ENCODE results near the gene RNU1-3. TPM values are rescaled to one million over a fixed set of nuclear protein-coding genes. Genes with fewer than 3 reads are reported as not detected.
A peak's percentile ranks its signal among the peaks of the same experiment; 100 is the strongest.
"Not testable (repeated sequence)": the region's sequence is repeated elsewhere in the genome, so short reads cannot be mapped to it uniquely, and the experiment has no call there.

RNU1-3 gene
- total and polyA plus RNA-seq, 2 donors from 2014 or later = 26.8 to 8,605 TPM

DNA sequence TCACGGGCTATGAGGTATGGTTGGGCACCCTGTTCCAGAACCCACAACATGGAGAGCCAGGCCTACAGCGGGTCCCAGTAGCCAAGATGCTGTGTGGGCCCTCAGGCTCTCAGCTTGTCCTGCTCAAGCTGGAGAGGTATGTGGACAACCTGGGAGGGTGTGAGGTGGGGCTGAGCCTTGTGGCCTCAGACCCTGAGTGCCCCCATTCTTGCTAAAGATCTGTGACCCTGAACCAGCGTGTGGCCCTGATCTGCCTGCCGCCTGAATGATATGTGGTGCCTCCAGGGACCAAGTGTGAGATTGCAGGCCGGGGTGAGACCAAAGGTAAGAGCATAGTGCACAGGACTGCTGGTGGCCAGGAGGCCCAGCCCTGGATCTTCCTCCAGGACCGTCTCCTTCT, 17.4 kb downstream of the RNU1-3 start:
- H3K27me3 ChIP-seq (ENCODE audit: control insufficient read depth, insufficient read depth, low read length); H3K9me3 ChIP-seq (ENCODE audit: control insufficient read depth in 2 of 3, insufficient read depth in 1 of 3, low read length in 3 of 3); H3K36me3 ChIP-seq (ENCODE audit: control insufficient read depth in 2 of 3, insufficient read depth in 3 of 3, low read length in 3 of 3); intact Hi-C loops (cut with DNase I); H3K4me1 ChIP-seq (ENCODE audit: control insufficient read depth in 2 of 3, insufficient read depth in 2 of 3, low read depth in 1 of 3, low read length in 3 of 3); H3K9ac ChIP-seq (ENCODE audit: low read length in 3 of 3); H3K27ac ChIP-seq (ENCODE audit: low read depth in 2 of 2, low read length in 2 of 2); H3K4me3 ChIP-seq (ENCODE audit: low read length in 3 of 3); FAIRE-seq: not testable (repeated sequence)
- peak in 3 of 5 donors; percentile 9 to 76 (median 48) for DNase-seq

- H3K9me3 ChIP-seq (ENCODE audit: control insufficient read depth in 2 of 3, insufficient read depth in 1 of 3, low read length in 3 of 3); H3K4me3 ChIP-seq (ENCODE audit: low read length in 3 of 3); intact Hi-C loops (cut with DNase I); H3K36me3 ChIP-seq (ENCODE audit: control insufficient read depth in 2 of 3, insufficient read depth in 3 of 3, low read length in 3 of 3); H3K27me3 ChIP-seq (ENCODE audit: control insufficient read depth, insufficient read depth, low read length); H3K9ac ChIP-seq (ENCODE audit: low read length in 3 of 3); FAIRE-seq; H3K27ac ChIP-seq (ENCODE audit: low read depth in 2 of 2, low read length in 2 of 2): not testable (repeated sequence)
- DNase-seq = peak in 3 of 5 donors; percentile 8 to 64 (median 26)
- peaks cover 0 to 12% (median 11%) of the 10 kb centered on the region in 3 donors for H3K4me1 ChIP-seq (ENCODE audit: control insufficient read depth in 2 of 3, insufficient read depth in 2 of 3, low read depth in 1 of 3, low read length in 3 of 3)
Observed at GRCh38 chr1:16648756-16649155, 18.0 kb downstream of the RNU1-3 start.

- H3K4me3 ChIP-seq (ENCODE audit: low read length in 3 of 3); H3K9me3 ChIP-seq (ENCODE audit: control insufficient read depth in 2 of 3, insufficient read depth in 1 of 3, low read length in 3 of 3); H3K9ac ChIP-seq (ENCODE audit: low read length in 3 of 3); H3K27ac ChIP-seq (ENCODE audit: low read depth in 2 of 2, low read length in 2 of 2); H3K27me3 ChIP-seq (ENCODE audit: control insufficient read depth, insufficient read depth, low read length); FAIRE-seq; H3K36me3 ChIP-seq (ENCODE audit: control insufficient read depth in 2 of 3, insufficient read depth in 3 of 3, low read length in 3 of 3); intact Hi-C loops (cut with DNase I): not testable (repeated sequence)
- H3K4me1 ChIP-seq (ENCODE audit: control insufficient read depth in 2 of 3, insufficient read depth in 2 of 3, low read depth in 1 of 3, low read length in 3 of 3) = peaks cover 0 to 17% (median 14%) of the 10 kb centered on the region in 3 donors
- peak in 3 of 5 donors; percentile 29 to 56 (median 54) for DNase-seq
Observed at GRCh38 chr1:16648250-16648649, 18.5 kb downstream of the RNU1-3 start.

GRCh38 chr1:16647179-16648176, 19.3 kb downstream of the RNU1-3 start:
- intact Hi-C loops (cut with DNase I); FAIRE-seq; H3K36me3 ChIP-seq (ENCODE audit: control insufficient read depth in 2 of 3, insufficient read depth in 3 of 3, low read length in 3 of 3); H3K4me3 ChIP-seq (ENCODE audit: low read length in 3 of 3); H3K9ac ChIP-seq (ENCODE audit: low read length in 3 of 3); H3K27ac ChIP-seq (ENCODE audit: low read depth in 2 of 2, low read length in 2 of 2); H3K27me3 ChIP-seq (ENCODE audit: control insufficient read depth, insufficient read depth, low read length); H3K9me3 ChIP-seq (ENCODE audit: control insufficient read depth in 2 of 3, insufficient read depth in 1 of 3, low read length in 3 of 3): not testable (repeated sequence)
- H3K4me1 ChIP-seq (ENCODE audit: control insufficient read depth in 2 of 3, insufficient read depth in 2 of 3, low read depth in 1 of 3, low read length in 3 of 3) = peaks cover 0 to 25% (median 21%) of the 10 kb centered on the region in 3 donors
- peak in 1 of 5 donors; percentile 82 for DNase-seq

DNA sequence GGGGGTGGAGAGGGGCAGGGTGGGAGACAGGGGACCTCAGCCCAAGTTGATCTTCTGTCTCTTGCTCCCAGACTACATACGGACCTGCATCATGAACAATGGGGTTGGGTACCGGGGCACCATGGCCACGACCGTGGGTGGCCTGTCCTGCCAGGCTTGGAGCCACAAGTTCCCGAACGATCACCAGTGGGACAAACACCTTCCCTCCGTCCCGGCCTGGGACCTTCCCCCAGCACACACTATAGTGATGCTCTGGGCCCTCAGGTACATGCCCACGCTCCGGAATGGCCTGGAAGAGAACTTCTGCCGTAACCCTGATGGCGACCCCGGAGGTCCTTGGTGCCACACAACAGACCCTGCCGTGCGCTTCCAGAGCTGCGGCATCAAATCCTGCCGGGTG, 20.0 kb downstream of the RNU1-3 start:
- peaks cover 0 to 27% (median 21%) of the 10 kb centered on the region in 3 donors for H3K4me1 ChIP-seq (ENCODE audit: control insufficient read depth in 2 of 3, insufficient read depth in 2 of 3, low read depth in 1 of 3, low read length in 3 of 3)
- intact Hi-C loops (cut with DNase I); H3K27me3 ChIP-seq (ENCODE audit: control insufficient read depth, insufficient read depth, low read length); FAIRE-seq; DNase-seq; H3K36me3 ChIP-seq (ENCODE audit: control insufficient read depth in 2 of 3, insufficient read depth in 3 of 3, low read length in 3 of 3); H3K4me3 ChIP-seq (ENCODE audit: low read length in 3 of 3); H3K9ac ChIP-seq (ENCODE audit: low read length in 3 of 3); H3K9me3 ChIP-seq (ENCODE audit: control insufficient read depth in 2 of 3, insufficient read depth in 1 of 3, low read length in 3 of 3); H3K27ac ChIP-seq (ENCODE audit: low read depth in 2 of 2, low read length in 2 of 2): not testable (repeated sequence)

DNA sequence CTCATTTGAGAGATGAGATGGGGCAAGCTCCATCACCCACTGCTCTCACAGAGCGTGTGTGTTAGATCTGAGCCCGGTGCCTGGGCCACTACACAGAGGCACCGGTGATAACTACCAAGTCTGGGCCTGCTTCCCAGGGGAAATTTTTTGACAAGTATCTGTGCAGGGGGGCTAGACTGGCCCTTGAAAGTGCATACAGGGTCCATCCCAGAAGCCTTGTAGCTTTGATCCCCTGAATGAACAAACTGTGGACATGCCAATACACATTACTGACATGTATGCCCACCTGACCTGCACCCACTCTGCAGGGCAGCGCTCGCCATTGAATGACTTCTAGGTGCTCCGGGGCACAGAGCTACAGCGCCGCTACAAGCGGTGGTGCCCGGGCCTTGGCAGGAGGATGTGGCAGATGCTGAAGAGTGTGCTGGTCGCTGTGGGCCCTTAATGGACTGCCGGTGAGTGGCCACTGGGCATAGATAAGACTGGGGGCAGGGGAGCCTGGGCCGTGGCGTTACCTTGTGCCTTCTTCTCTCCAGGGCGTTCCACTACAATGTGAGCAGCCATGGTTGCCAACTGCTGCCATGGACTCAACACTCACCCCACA, 20.6 kb downstream of the RNU1-3 start:
- intact Hi-C loops (cut with DNase I); H3K9me3 ChIP-seq (ENCODE audit: control insufficient read depth in 2 of 3, insufficient read depth in 1 of 3, low read length in 3 of 3); H3K36me3 ChIP-seq (ENCODE audit: control insufficient read depth in 2 of 3, insufficient read depth in 3 of 3, low read length in 3 of 3); H3K9ac ChIP-seq (ENCODE audit: low read length in 3 of 3); H3K27ac ChIP-seq (ENCODE audit: low read depth in 2 of 2, low read length in 2 of 2); FAIRE-seq; H3K4me3 ChIP-seq (ENCODE audit: low read length in 3 of 3); H3K27me3 ChIP-seq (ENCODE audit: control insufficient read depth, insufficient read depth, low read length): not testable (repeated sequence)
- peaks cover 0 to 27% (median 21%) of the 10 kb centered on the region in 3 donors for H3K4me1 ChIP-seq (ENCODE audit: control insufficient read depth in 2 of 3, insufficient read depth in 2 of 3, low read depth in 1 of 3, low read length in 3 of 3)
- peak in 3 of 5 donors; percentile 13 to 78 (median 66) for DNase-seq

DNA sequence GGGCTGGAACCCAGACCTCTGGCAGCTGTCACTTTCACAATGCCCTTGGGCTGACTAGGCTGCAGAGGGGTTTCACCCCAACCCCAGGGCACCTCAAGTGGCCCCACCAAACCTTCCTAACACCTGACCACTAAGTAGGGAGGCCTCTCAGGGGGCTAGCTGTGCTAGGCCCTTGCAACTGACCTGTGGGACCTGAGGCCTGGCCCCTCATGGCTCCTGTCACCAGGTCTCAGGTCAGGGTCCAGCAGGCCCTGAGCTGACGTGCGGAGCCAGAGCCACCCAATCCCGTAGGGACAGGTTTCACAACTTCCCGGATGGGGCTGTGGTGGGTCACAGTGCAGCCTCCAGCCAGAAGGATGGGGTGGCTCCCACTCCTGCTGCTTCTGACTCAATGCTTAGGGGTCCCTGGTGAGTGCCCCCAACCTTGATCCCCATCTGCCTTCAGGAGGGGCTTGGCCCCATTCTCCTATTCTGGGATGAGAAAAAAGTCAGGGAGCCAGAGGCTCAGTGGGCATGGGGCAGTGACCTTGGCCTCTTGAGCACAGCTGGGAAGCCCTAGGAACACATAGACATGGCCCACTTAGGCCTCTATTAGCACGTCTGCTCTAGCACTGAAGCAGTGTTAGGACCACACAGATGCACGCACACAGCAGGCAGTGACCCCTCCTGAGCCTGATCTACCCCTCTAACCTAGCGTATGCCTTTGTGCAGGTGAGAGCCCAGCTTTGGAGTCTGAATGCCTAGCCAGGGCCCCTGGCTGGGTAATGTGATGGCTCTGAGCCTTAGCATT, 21.3 kb downstream of the RNU1-3 start:
- H3K9me3 ChIP-seq (ENCODE audit: control insufficient read depth in 2 of 3, insufficient read depth in 1 of 3, low read length in 3 of 3); intact Hi-C loops (cut with DNase I); H3K36me3 ChIP-seq (ENCODE audit: control insufficient read depth in 2 of 3, insufficient read depth in 3 of 3, low read length in 3 of 3); H3K27me3 ChIP-seq (ENCODE audit: control insufficient read depth, insufficient read depth, low read length); FAIRE-seq: not testable (repeated sequence)
- peak in 4 of 5 donors; percentile 46 to 90 (median 68) for DNase-seq
- Histone ChIP-seq H3K9ac (ENCODE audit: low read length in 3 of 3) (peak overlapping the region in 1 of 3 donors; percentile 91), H3K27ac (ENCODE audit: low read depth in 2 of 2, low read length in 2 of 2) (peak overlapping the region in 1 of 2 donors; percentile 79), H3K4me1 (ENCODE audit: control insufficient read depth in 2 of 3, insufficient read depth in 2 of 3, low read depth in 1 of 3, low read length in 3 of 3) (peaks cover 0 to 27% (median 21%) of the 10 kb centered on the region in 3 donors), H3K4me3 (ENCODE audit: low read length in 3 of 3) (peak overlapping the region in 2 of 3 donors; percentile 90 to 97)

Measured in kidney (tissue), 11 donors.